GM19043 (cell line): ENCODE data around the gene MEX3A.
"Not testable (repeated sequence)": the region's sequence is repeated elsewhere in the genome, so short reads cannot be mapped to it uniquely, and the experiment has no call there.

ENCODE experiments used
- ATAC-seq: cut with Tn5 transposase; IDR thresholded peaks from one replicate; pipeline ENCODE4 v1.9.1; 2021; ENCODE audit warnings: low read depth; ENCODE audit not compliant: unreplicated experiment

The MEX3A gene

DNA sequence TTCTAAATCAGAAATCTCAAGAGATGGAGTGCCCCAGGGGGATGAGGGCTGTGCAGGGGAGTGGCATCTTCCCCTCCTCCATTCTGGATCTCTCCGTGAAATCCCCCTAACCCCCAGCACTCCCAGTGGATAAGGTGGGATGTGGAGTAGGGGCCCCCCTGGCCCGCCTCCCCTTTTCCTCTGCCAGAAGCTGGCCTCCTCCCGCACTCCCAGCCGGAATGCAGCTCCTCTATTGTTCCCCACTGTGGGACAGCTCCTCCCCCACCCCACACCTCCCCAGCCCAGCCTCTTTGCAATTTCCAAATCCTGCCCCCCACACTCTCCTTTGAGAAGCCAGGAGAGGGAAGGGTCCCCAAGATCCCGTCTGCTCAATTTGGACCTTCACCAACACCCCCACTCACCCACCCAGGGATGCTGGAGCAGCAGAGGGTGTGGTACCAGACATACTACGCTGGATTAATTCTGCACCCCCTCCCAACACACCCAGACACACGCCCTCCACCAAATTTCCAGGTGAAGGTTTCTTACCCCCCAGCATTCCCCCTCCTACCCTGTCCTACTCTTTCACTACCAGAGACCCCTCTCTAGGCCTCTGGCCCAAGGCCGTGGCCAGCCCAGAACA lies 1.9 kb downstream of the MEX3A start:
- no peak for ATAC-seq

DNA sequence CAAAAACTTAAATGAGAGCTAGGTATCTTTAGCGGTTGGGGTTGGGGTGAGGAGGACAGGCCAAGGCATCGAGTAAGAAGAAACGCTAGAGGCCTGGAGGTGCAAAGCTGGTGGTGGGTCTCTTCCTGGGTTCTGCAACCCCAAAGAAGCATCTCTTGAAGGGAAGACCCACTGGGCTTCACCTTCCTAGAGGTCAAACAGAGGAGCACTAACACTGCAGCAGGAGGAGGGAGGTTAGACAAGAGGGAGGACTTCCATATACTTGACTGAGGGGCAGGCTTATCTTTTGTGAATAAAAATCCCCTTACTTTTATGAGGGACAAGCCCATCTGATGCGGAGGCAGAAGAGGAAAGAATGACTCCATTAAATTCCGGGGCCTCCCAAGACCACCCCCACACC lies 2.5 kb downstream of the MEX3A start:
- ATAC-seq = no peak

DNA sequence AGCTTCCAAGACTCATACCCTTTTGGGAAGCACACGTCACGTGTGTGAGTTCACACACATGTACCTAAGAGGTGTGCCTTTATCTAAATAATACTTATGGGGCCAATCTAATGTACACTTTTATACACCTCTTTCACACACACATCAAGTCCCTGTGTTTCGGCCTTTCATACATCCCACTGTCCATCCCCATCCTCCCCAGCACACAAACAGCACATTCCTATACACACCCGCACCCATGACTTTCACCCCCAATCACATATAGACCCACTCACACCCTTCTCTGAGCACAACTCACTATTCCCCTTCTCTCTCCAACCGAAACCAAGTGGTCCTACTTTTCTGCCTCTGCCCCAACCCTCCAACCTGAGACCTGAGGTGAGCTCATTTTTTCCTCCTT lies 3.5 kb downstream of the MEX3A start:
- no peak for ATAC-seq

DNA sequence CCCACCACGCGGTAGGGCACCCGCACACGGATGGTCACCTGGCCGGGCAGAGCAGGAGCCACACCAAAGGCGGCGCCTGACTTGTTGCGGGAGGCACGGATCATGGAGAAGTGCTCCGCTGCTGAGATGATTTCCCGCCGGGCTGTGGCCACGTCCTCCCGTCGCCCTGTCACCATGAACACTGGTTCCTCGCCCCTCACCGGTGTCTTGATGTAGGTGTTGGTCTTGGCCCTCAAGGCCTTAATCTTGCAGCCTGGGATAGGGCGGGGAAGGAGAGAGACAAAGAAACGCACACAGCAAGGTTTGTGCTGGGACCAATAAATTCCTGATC lies 4.9 kb downstream of the MEX3A start:
- no peak for ATAC-seq

DNA sequence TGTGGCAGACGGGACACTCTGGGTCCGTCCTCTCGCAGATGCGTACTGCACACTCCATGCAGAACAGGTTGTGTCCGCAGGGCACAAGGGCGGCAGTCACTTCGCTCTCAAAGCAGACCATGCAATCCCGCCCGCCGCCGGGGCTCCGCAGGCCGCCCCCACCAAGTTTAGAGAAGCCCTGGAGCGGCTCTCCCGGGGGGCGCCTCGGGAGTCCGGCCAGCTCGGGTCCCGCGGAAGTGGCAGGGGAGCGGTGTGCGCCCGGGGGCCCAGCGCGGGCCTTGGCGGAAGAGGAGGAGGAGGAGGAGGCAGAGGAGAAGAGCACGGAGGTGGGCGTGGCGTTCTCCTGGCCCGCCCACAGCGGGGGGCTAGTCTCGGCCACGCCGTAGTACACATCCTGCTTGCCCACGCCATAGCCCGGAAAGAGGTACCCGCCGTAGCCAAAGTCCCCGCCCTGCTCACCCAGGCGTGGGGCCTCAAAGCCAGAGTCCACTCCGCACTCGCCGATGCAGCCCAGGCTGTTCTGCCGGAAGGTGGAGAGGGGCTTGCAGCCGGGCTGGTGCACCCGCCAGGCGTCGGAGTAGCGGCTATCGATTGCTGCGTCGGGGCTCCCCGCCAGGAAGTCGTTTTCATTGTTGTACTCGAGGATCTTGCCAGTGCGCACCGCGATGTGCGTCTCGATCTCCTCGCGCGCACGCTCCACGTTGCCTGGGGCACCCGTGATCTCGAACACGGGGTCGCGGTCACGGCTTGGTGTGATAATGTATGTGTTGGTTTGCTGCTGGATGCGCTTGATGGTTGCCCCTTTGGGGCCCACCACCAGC lies 5.4 kb downstream of the MEX3A start:
- peak; percentile 79 for ATAC-seq

DNA sequence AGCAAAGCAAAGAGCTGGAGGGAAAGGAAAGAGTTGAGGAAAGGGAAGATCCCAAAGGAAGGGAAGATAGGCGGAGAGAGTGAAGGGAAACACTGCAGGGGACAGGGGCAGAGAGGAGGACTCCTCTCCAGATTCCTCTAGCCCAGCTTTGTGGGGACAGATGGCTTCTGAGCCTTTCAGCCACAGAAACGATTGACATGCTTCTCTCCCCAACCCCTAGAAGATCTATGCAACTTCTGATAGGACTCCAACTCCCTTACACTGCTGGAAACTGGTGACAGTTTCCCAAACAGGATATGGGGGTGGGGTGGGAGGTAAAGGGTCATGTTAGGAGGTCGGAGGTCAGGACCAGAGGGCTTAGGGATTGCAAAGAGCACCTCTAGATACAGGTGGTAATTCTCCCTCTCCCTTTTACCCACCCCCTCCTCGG lies 6.5 kb downstream of the MEX3A start:
- no peak for ATAC-seq

DNA sequence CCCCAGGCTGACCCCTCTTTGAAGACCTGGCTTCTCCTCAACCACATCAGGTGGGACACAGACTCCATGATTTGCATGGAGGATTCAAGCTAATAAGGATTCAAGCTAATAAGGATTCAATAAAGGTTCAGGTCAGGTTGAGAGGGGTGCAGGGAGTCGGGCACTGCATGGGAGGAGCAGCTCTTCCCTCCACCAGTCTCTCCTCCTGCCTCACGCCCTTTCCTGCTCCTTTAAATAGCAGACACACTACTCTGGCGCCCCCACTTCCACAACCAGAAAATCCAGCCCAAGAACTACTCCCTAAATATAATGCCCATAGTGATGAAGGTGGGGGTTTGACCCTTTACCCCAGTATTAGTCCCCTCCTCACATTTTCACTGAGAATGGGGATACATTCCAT lies 7.1 kb downstream of the MEX3A start:
- no peak for ATAC-seq

DNA sequence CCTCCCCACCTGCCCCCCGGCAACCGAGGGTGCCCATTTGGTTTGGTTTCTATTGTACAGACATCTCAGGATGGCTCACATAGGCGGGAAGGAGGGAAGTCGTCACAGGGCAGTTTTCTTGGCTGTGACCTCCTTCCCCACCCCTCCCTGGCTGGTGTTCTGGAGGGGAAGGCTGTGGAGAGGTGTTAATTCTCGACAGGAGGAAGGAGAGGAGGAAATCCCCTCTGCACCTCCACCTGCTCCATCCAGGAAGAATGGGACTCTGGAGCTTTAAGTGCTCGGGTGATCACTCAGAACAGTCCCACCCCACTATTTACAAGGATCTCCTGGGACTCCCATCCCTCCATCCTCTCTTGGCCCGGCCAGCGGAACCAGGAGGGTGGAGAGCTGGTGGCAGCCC lies 7.6 kb downstream of the MEX3A start:
- no peak for ATAC-seq

DNA sequence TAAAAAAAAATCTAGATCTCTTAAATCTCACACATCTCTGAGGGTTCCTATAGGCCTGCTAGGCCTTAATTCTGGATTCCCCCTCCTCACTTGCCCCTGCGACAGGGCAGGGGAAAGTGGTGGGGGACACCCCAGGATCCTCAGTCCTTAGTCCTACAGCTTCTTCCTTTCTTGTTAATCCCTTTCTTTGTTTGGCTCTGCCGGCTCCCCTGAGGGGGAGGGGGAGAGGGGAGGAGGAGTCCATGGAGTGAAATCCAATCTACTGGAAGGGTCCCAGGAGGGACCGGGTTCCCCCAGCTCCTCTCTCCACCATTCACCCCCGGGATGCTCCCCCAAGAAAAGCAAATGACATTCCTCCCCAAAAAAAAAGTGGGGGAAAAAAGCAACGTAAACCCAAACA lies 8.5 kb downstream of the MEX3A start:
- ATAC-seq = no peak

DNA sequence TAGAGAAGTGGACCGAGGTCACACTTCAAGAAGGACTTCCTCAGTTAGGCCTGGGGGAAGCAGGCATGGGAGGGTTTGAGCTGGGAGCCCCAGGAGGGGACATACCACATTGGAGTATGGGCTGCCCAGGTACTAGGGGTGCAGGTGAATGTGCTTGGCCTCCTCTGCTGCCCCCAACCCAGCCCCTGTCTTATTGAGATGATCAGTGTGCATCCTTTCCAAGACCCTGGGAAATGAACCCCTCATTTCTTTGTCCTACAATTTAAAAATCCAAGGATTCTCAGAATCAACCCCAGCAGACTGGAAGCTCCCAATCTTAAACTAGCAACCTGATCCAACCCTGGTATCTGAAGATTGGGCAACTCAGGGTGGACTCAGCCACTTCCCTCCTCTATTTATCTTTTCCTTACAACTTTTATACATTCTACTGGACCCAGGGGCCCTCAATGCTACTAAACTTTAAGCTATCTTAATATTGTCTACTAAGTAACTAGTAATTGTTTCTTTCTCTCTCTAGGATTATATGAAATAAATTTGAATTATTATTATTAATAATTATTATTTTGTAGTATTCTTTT lies 9.1 kb downstream of the MEX3A start:
- ATAC-seq = no peak

DNA sequence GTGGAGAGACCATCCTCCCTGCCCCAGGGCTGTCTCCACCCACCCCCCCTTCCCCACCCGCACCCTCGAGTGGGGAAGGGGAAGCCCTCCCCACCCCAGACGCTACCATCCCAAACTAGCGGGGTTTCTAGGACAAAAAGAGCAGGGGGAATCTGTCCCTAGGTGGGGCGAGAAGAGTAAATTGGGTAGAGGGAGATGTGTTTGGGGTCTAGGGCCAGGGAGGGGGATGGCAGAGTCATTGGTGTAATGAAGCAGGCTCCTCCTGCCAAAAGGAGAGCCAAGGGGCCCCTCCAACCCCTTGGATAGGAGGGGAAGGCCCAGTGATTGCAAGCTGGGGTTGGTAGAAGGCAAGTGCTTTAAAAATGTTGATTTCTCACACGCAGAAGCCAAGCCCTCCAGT lies 10.0 kb downstream of the MEX3A start:
- ATAC-seq = no peak

DNA sequence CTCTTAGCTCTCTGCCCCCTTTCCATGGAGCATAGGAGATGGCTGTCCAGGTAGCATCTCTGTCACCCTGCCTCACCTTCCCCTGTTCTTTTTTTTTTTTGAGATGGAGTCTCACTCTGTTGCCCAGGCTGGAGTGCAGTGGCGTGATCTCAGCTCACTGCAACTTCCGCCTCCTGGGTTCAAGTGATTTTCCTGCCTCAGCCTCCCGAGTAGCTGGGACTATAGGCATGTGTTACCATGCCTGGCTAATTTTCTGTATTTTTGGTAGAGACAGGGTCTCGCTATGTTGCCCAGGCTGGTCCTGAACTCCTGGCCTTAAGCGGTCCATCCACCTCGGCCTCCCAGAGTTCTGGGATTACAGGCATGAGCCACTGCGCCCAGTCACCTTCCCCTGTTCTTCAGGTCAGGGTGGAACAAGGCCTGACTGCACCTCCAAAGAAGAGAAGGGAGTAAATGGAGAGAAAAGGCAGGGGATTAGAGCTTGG lies 10.9 kb downstream of the MEX3A start:
- not testable (repeated sequence) for ATAC-seq

DNA sequence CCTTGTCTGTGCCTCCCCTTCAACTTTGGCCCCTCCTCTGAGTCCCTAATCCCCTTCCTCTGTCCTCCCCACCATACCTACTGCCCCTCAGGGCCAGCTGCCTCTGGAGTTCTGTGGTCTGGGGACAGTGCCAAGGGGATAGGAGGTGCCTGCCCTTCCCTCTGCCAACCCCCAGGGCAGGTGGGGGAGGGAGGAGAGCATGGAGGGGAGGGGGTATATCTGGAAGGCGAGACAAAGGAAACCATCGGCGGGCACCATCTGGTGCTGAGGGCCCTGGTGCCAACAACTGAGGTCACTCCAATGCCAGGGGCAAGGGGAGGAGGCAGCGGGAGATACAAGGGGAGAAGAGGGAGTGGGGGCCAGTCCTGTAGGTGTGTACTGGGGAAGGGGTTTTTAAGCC lies 11.7 kb downstream of the MEX3A start:
- no peak for ATAC-seq

DNA sequence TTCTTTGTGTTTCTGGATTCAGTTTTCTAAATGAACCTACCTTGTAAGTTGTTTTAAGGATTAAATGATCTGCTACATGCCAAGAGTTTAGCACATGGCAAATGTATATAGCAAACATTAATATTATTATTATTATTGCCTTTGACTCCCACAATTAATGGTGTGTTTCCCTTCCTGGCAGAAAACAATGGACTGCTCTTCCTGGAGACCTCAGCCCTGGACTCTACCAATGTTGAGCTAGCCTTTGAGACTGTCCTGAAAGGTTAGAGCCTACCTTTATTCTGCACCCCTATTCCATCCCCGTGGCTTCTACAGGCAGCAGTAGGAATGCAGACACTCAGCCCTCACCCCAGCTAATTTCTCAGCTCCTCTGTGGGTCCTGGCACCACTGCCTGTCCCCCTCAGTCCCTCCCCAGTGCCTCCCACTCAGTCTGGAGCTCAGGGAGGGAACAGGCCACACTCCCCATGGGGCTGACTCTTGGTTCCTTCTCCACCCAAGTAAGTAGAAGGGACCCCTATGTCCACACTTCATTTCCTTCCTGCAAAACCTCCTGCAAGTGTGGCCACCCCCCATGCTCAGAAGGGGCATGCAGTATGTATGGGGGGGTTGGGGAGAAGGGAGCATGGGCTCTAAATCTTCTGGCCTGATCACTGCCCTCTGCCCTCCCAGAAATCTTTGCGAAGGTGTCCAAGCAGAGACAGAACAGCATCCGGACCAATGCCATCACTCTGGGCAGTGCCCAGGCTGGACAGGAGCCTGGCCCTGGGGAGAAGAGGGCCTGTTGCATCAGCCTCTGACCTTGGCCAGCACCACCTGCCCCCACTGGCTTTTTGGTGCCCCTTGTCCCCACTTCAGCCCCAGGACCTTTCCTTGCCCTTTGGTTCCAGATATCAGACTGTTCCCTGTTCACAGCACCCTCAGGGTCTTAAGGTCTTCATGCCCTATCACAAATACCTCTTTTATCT lies 12.5 kb downstream of the MEX3A start:
- ATAC-seq = no peak

DNA sequence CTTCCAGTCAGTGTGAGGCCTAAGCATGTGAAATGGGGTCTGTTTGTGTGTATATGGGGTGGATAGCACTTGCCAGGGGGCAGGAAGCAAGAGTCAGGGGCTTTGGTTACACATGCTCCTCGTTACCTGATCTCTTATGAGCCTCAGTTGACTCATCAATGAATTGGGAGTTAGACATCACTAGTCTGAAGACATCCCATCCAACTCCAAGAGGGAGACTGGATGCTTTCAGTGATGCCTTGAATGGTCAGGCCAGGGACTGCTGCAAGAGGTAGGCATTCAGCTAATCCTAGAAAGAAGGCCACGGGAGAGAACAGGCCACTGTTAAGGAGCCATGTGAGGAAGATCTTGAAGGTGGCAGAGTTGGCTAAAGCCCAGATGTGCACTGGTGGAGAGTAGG lies 15.0 kb downstream of the MEX3A start:
- ATAC-seq = no peak

DNA sequence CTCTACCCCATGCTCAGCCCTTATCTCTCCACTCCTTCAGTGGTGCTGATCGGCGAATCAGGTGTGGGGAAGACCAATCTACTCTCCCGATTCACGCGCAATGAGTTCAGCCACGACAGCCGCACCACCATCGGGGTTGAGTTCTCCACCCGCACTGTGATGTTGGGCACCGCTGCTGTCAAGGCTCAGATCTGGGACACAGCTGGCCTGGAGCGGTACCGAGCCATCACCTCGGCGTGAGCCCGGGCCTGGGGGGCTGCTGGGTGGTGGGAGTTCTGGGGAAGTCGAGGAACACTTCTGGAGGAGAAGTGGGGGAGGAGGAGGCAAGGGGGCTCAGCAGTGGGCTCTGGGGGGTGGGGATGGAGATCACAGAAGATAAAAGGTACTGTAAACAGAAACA lies 16.4 kb downstream of the MEX3A start:
- ATAC-seq = no peak

DNA sequence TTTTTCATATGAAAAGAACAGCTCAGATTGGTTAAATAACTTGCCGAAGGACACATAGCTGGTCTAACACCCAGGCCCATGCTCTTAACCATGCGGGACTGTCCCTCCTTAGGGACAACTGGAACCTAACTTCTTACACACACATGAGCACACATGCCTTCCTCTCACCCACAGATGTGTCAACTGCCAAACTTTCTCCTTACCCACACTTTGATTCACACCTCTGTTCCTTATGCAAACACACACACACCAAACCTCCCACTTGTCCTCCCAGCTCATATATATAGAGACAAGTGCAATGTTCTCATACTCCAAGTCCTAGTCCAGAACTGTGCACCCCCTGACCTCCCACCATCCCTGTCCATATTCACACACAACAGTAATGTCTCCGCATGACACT lies 17.1 kb downstream of the MEX3A start:
- no peak for ATAC-seq

DNA sequence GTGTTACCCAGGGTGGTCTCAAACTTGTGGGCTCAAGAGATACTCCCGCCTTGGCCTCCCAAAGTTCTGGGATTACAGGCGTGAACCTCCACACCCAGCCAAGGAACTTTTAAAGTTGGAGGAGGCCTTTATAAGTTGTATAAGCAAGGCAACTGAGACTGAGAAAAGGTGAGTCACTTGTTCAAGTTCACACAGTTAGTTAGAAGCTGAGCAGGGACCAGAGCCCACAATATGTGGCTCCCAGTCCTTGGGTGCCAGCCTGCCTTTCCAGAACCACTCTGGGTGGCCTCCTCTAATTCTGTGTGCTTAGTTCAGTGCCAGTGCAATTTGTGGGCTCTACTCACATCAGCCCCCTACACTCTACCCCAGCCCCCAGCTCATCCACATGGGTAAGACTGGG lies 17.6 kb downstream of the MEX3A start:
- ATAC-seq = no peak

DNA sequence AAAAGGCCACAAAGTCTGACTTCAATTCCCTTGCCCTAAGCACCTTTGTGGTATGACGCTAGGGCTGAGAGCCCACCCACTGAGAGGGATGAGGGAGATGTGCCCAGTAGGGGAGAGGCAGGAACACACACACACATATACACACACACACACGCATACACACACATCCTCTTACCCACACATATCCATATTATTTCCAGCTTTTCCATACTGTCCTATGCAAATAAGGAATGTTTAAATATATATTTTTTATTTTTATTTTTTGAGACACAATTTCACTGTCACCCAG lies 18.3 kb downstream of the MEX3A start:
- ATAC-seq = no peak

DNA sequence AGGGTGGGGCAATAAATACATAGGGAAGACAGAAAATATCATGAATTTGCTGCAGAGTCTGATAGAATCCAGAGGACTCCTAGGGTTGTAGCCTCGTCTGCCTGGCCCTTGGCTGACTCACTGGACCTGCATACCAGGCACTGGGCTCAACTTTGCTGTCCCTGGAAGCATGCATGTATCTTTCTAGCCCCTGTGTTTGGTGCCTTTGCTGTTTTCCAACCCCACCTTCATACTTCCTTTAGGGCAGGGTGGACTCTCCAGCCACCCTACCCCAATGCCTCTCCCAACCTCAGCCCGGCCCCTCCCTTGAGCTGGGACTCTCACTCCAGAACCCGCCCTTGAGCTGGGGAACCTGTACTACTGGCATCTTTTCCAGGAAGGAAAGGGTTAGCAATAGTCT lies 20.1 kb downstream of the MEX3A start:
- ATAC-seq = no peak
